HCT116 (cell line): Measurements from ENCODE around the gene FGD4. TPM values are rescaled to one million over a fixed set of nuclear protein-coding genes. Genes with fewer than 3 reads are reported as not detected.

ENCODE experiments used
- ATAC-seq: fragments of 200-7000 bp; cut with Tn5 transposase; 2 replicates; pipeline ENCODE4 v1.9.1; 2020; ENCODE audit warnings: mild to moderate bottlenecking, moderate library complexity
- BruUV-seq: library from RNA; stranded (reverse); fragments of 400-500 nt; replicated peaks from 2 replicates; lab custom pipeline; 2021; lab: Mats Ljungman, UMichigan
- CTCF ChIA-PET: fragments of 300-600 bp; sonication (Branson Sonifier 250); formaldehyde crosslinking; loops from one replicate; lab custom pipeline; 2021; ENCODE audit warnings: antibody characterized with exemption; lab: Charles Lee
- POLR2A ChIA-PET: fragments of 300-600, 350-600 bp; sonication (Branson Sonifier 250); formaldehyde crosslinking; loops from one replicate; lab custom pipeline; 2021; ENCODE audit warnings: antibody characterized with exemption; lab: Charles Lee
- RAD21 ChIA-PET, 2 experiments: fragments of 300-600 bp; sonication (Branson Sonifier 250); formaldehyde crosslinking; loops; one replicate each; lab custom pipeline; 2023; ENCODE audit warnings: low total read pairs in 2 of 2; ENCODE audit not compliant: uncharacterized antibody in 2 of 2, unreplicated experiment in 2 of 2, low non-redundant PET in 1 of 2; lab: Charles Lee
- DNase-seq: peaks from one replicate; pipeline ENCODE4 v3.0.0-alpha.2; 2010; ENCODE audit warnings: low read depth, low spot score
- H2AFZ ChIP-seq: fragments of 200-600 bp; shearing (Covaris generic), sonication (generic); 2 replicates; pipeline ENCODE4 v1.6.1; 2017; ENCODE audit warnings: low read depth, mixed run types, mixed read lengths, antibody characterized with exemption, low read length; ENCODE audit not compliant: poor library complexity, severe bottlenecking
- H3K27ac ChIP-seq: 2 replicates; pipeline ENCODE4 v1.5.1; 2012; ENCODE audit warnings: low read depth, low read length
- H3K27me3 ChIP-seq: fragments of 200-600 bp; sonication (generic); 2 replicates; pipeline ENCODE4 v1.6.1; 2016; ENCODE audit warnings: mixed run types, low read length, mixed read lengths; ENCODE audit not compliant: insufficient read depth
- H3K36me3 ChIP-seq, 2 experiments: fragments of 200-500 bp in 1 of 2; fragments of 200-600 bp in 1 of 2; sonication (Bioruptor generic) in 1 of 2; sonication (generic) in 1 of 2; 2 replicates each; pipeline versions ENCODE4 v1.5.1 to v1.6.1; 2014 to 2016; ENCODE audit warnings: low read length in 2 of 2, inconsistent platforms in 1 of 2, mixed read lengths in 1 of 2, mixed run types in 1 of 2; ENCODE audit not compliant: insufficient read depth in 2 of 2, control insufficient read depth in 1 of 2
- H3K4me1 ChIP-seq, 2 experiments: fragments of 200-600 bp in 1 of 2; sonication (generic) in 1 of 2; 2 replicates each; pipeline versions ENCODE4 v1.5.1 to v1.6.1; 2012 to 2017; ENCODE audit warnings: low read length in 2 of 2, inconsistent platforms in 1 of 2, mild to moderate bottlenecking in 1 of 2, mixed read lengths in 1 of 2, mixed run types in 1 of 2, moderate library complexity in 1 of 2; ENCODE audit not compliant: insufficient read depth in 2 of 2, control insufficient read depth in 1 of 2
- H3K4me2 ChIP-seq: fragments of 200-600 bp; sonication (generic); 2 replicates; pipeline ENCODE4 v1.6.1; 2017; ENCODE audit warnings: mixed run types, low read length, mixed read lengths
- H3K4me3 ChIP-seq, 2 experiments: fragments of 200-600 bp in 1 of 2; sonication (generic) in 1 of 2; replicated peaks in 1 of 2; 2 replicates each; pipeline ENCODE4 v1.5.1; 2011 to 2016; ENCODE audit warnings: low read length in 2 of 2, control low read depth in 1 of 2, low read depth in 1 of 2, mild to moderate bottlenecking in 1 of 2, mixed read lengths in 1 of 2, mixed run types in 1 of 2
- H3K79me2 ChIP-seq: fragments of 200-600 bp; sonication (generic); 2 replicates; pipeline ENCODE4 v1.6.1; 2017; ENCODE audit warnings: mild to moderate bottlenecking, mixed run types, low read length, moderate library complexity, mixed read lengths; ENCODE audit not compliant: insufficient read depth
- H3K9ac ChIP-seq: fragments of 200-600 bp; sonication (generic); 2 replicates; pipeline ENCODE4 v1.6.1; 2016; ENCODE audit warnings: low read length, mixed read lengths
- H3K9me2 ChIP-seq: fragments of 200-600 bp; sonication (generic), shearing (Covaris generic); 2 replicates; pipeline ENCODE4 v1.6.1; 2017; ENCODE audit warnings: mixed run types, mild to moderate bottlenecking, moderate library complexity; ENCODE audit not compliant: insufficient read depth
- H3K9me3 ChIP-seq, 2 experiments: fragments of 200-500 bp in 1 of 2; fragments of 200-600 bp in 1 of 2; sonication (Bioruptor generic) in 1 of 2; sonication (generic) in 1 of 2; 2 replicates each; pipeline ENCODE4 v1.6.1; 2014 to 2017; ENCODE audit warnings: low read length in 2 of 2, mixed read lengths in 2 of 2, inconsistent platforms in 1 of 2, low read depth in 1 of 2, mild to moderate bottlenecking in 1 of 2, mixed run types in 1 of 2, moderate library complexity in 1 of 2; ENCODE audit not compliant: control insufficient read depth in 1 of 2, insufficient read depth in 1 of 2
- H4K20me1 ChIP-seq: fragments of 200-600 bp; sonication (generic), shearing (Covaris generic); 2 replicates; pipeline ENCODE4 v1.6.1; 2017; ENCODE audit warnings: mixed run types, mild to moderate bottlenecking, moderate library complexity; ENCODE audit not compliant: insufficient read depth
- CEBPB ChIP-seq: IDR thresholded peaks from 2 replicates; pipeline ENCODE4 v1.6.1; 2012; ENCODE audit warnings: low read depth
- EGR1 ChIP-seq: IDR thresholded peaks from 2 replicates; pipeline ENCODE4 v1.6.1; 2012; ENCODE audit warnings: low read depth
- ELF1 ChIP-seq: IDR thresholded peaks from 2 replicates; pipeline ENCODE4 v1.6.1; 2012; ENCODE audit warnings: low read depth, borderline replicate concordance
- EZH2 ChIP-seq: fragments of 200-600 bp; sonication (generic); IDR thresholded peaks from 2 replicates; pipeline ENCODE4 v1.6.1; 2017; ENCODE audit warnings: antibody characterized with exemption, mixed run types
- EZH2phosphoT487 ChIP-seq: fragments of 200-600 bp; IDR thresholded peaks from 2 replicates; pipeline ENCODE4 v1.6.1; 2018; ENCODE audit warnings: antibody characterized with exemption, borderline replicate concordance
- FOSL1 ChIP-seq: IDR thresholded peaks from 2 replicates; pipeline ENCODE4 v1.6.1; 2012; ENCODE audit warnings: low read depth
- JUND ChIP-seq: IDR thresholded peaks from 2 replicates; pipeline ENCODE4 v1.6.1; 2012
- POLR2AphosphoS5 ChIP-seq: IDR thresholded peaks from 2 replicates; pipeline ENCODE4 v1.6.1; 2011; ENCODE audit warnings: mild to moderate bottlenecking, low read depth, low read length, moderate library complexity
- SIN3A ChIP-seq: IDR thresholded peaks from 2 replicates; pipeline ENCODE4 v1.6.1; 2012; ENCODE audit warnings: low read depth
- SP1 ChIP-seq: IDR thresholded peaks from 2 replicates; pipeline ENCODE4 v1.6.1; 2012; ENCODE audit warnings: low read depth
- TCF7L2 ChIP-seq: IDR thresholded peaks from 2 replicates; pipeline ENCODE4 v1.7.0; 2011; ENCODE audit warnings: borderline replicate concordance, inconsistent platforms; ENCODE audit not compliant: insufficient read depth, insufficient read length; ENCODE audit errors: extremely low read depth
- YY1 ChIP-seq: IDR thresholded peaks from 2 replicates; pipeline ENCODE4 v1.6.1; 2011; ENCODE audit warnings: low read length, low read depth, moderate library complexity, mild to moderate bottlenecking; ENCODE audit not compliant: insufficient replicate concordance; ENCODE audit errors: extremely low read depth
- ZNF274 ChIP-seq: fragments of 200-500 bp; sonication (Bioruptor generic); IDR thresholded peaks from 2 replicates; pipeline ENCODE4 v1.6.1; 2014; ENCODE audit warnings: mild to moderate bottlenecking, low read depth, low read length, inconsistent platforms
- intact Hi-C: fragments of 100-400 bp; cut with micrococcal nuclease; formaldehyde crosslinking; loops from 2 replicates; pipeline ENCODE4 v1.10.0; 2022
- total RNA-seq: library from RNA; stranded (reverse); gene quantifications from one replicate; pipeline ENCODE4 v1.2.1, GENCODE V29; 2021; ENCODE audit not compliant: unreplicated experiment
- TF ChIP-seq, protein P1 (sequence below): IDR thresholded peaks from 2 replicates; pipeline ENCODE4 v1.6.1; 2012
- TF ChIP-seq, protein P2 (sequence below): IDR thresholded peaks from 2 replicates; pipeline ENCODE4 v1.6.1; 2012; ENCODE audit warnings: low read depth

The FGD4 gene
- total RNA-seq, 1 experiment from 2014 or later, result 7.7 TPM

DNA sequence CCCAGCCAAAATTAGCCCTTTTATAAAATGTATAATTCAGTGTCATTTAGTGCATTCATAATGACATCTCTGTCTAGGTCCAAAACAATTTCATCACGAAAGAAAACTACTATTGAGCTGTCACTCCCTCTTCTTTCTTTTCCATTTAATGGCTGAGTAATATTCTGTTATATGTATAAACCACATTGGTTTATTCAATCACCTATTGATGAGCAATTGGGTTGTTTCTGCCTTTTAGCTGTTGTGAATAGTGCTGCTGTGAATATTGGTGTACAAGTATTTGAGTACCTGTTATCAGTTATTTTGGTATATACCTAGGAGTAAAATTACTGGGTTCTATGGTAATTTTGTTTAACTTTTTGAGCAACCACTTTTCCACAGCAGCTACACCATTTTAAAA lies 287.0 kb downstream of the FGD4 start:
- no TSS peak for BruUV-seq
- Histone ChIP-seq H3K4me1 (no peaks in the 10 kb centered on the region), H4K20me1 (no peaks in the 10 kb centered on the region), H3K4me2 (no peak overlapping the region), H3K9ac (no peak overlapping the region), H2AFZ (no peak overlapping the region), H3K9me2 (no peaks in the 10 kb centered on the region), H3K4me3 (no peak overlapping the region), H3K27me3 (no peaks in the 10 kb centered on the region), H3K27ac (no peak overlapping the region), H3K36me3 (no peaks in the 10 kb centered on the region), H3K9me3 (no peaks in the 10 kb centered on the region), H3K79me2 (peaks cover 97% of the 10 kb centered on the region)
- RAD21 ChIA-PET, result no interaction called here
- DNase-seq (no peak), ATAC-seq (no peak)
- intact Hi-C loops, result no loop called here
- CTCF ChIA-PET, result no interaction called here
- POLR2A ChIA-PET, result no interaction called here
- TF ChIP-seq, protein P1, sequence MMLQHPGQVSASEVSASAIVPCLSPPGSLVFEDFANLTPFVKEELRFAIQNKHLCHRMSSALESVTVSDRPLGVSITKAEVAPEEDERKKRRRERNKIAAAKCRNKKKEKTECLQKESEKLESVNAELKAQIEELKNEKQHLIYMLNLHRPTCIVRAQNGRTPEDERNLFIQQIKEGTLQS, result no peak
- TF ChIP-seq EZH2phosphoT487 (no peak), CEBPB (no peak), EGR1 (no peak), SP1 (no peak), EZH2 (no peak), YY1 (no peak), TCF7L2 (no peak), ZNF274 (no peak), POLR2AphosphoS5 (no peak), SIN3A (no peak), ELF1 (no peak), FOSL1 (no peak), JUND (no peak)
- TF ChIP-seq, protein P2, sequence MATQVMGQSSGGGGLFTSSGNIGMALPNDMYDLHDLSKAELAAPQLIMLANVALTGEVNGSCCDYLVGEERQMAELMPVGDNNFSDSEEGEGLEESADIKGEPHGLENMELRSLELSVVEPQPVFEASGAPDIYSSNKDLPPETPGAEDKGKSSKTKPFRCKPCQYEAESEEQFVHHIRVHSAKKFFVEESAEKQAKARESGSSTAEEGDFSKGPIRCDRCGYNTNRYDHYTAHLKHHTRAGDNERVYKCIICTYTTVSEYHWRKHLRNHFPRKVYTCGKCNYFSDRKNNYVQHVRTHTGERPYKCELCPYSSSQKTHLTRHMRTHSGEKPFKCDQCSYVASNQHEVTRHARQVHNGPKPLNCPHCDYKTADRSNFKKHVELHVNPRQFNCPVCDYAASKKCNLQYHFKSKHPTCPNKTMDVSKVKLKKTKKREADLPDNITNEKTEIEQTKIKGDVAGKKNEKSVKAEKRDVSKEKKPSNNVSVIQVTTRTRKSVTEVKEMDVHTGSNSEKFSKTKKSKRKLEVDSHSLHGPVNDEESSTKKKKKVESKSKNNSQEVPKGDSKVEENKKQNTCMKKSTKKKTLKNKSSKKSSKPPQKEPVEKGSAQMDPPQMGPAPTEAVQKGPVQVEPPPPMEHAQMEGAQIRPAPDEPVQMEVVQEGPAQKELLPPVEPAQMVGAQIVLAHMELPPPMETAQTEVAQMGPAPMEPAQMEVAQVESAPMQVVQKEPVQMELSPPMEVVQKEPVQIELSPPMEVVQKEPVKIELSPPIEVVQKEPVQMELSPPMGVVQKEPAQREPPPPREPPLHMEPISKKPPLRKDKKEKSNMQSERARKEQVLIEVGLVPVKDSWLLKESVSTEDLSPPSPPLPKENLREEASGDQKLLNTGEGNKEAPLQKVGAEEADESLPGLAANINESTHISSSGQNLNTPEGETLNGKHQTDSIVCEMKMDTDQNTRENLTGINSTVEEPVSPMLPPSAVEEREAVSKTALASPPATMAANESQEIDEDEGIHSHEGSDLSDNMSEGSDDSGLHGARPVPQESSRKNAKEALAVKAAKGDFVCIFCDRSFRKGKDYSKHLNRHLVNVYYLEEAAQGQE, result no peak
